HG03108 (cell line): Measurements from ENCODE around the gene SGMS1.
"Not testable (repeated sequence)": the region's sequence is repeated elsewhere in the genome, so short reads cannot be mapped to it uniquely, and the experiment has no call there.

ENCODE experiments used
- ATAC-seq: cut with Tn5 transposase; IDR thresholded peaks from one replicate; pipeline ENCODE4 v1.9.1; 2021; ENCODE audit warnings: moderate library complexity; ENCODE audit not compliant: unreplicated experiment

Gene SGMS1

DNA sequence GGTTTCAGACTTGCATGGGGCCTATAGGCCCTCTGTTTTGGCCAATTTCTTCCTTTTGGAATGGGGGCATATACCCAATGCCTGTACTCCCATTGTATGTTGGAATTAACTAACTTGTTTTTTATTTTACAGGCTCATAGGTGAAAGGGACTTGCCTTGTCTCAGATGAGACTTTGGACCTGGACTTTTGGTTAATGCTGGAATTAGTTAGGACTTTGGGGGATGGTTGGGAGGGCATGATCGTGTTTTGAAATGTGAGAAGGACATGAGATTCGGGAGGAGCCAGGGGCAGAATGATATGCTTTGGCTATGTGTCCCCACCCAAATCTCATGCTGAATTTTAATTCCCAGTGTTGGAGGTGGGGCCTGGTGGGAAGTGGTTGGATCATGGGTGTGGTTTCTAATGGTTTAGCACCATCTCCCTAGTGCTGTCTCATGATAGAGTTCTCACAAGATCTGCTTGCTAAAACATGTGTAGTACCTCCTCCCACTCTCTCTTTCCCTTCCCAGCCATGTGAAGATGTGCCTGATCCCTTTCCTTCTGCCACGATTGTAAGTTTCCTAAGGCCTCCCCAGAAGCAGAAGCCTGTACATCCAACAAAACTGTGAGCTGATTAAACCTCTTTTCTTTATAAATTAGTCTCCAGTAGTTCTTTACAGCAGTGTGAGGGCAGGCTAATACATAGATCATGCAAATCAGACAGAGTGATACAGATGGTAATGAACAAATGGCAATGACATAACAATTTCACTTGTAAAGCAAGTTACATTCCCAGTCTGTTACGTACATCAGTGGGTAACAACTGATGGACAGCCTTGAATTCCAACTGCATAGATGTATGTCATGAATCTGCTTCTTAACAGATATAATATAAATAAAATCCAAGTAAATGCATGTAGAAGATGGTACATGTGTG, 146.2 kb downstream of the SGMS1 start:
- ATAC-seq: no peak

DNA sequence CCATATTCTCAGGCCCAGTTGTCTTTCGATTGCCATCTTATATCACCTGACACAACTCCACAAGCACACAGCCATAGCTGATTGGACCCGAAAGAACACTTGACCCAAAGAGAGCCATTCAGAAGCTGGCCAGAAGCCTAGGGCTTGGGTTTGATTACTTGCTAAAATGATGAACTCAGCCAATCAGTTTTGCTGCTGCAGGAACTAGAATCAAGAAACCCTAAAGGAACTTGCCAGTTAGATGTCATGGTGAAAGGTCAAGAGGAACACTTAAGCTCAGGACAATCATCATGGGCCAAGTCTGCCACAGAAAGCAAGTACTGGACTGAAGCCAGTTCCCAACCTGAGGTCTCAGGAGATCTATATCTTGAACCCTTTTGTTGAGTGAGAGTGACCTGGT, 150.0 kb downstream of the SGMS1 start:
- ATAC-seq: no peak

DNA sequence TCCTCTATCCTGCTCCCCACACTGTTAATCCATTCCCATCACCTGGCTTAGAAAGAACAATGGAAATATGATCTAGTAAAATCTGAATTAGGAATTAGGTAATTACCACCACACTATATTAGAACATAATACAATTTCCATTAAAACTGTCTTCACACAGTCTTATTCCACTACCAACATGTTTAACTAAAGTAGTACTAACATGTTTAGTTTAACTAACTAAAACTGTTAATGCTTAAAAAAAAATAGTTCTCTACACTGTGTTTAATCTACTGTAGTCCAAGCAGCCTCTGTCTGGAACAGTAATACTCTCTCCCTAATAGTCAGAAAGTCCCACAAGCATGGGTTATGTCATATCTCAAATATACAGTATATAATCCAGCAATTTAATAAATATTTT, 150.8 kb downstream of the SGMS1 start:
- ATAC-seq: no peak

DNA sequence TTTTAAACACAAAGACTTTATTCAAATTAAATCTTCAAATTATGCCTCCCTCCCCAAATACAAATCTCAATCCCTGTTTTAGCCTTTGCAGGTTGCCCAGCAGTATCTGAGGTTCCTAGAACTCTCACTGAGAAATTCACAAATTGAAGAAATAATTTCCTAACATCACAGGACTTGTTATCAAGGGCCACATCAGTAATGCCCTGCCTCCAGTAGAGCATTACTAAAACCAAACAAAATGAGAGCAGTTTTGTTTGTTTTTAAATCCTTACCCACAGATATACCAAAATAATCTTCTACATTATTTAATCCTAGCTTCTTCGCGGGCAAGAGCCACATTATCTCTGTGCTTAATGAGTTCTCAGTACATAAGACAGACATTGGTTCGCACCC, 152.2 kb downstream of the SGMS1 start:
- no peak for ATAC-seq

DNA sequence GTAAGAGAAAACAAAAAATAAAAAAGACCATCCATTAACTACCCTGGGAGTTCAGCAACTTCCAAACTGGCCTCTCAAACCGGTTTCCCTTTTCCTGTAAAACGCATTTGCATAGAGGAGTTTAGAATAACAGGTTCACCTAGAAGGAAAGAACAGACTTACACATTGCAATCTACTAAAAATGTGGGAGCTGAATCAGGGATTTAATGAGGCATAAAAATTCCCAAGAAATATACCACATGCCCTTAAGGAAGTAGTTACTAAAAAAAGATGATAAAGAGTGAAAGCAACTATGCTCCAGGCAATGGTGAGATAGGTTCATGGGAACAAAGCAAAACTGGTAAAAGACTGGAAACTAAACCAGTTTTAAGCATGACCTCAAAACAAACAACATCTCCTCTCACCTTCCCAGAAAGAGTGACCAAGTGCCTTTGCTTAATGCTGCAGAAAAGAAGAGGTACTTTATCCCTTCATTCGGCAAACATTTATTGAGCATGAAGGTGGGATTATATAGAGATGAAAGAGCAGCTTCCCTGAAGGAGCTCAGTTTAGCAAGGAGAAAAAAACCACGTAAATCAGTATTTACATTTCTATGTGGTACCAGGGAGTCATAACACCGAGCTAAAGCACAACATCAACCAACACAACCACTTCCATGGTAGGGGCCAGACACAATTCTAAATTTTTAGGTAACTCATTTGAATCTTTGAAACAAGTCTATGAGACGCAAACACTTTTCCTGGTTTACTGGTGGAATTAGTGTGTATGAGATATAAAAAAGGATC, 152.8 kb downstream of the SGMS1 start:
- ATAC-seq: no peak

DNA sequence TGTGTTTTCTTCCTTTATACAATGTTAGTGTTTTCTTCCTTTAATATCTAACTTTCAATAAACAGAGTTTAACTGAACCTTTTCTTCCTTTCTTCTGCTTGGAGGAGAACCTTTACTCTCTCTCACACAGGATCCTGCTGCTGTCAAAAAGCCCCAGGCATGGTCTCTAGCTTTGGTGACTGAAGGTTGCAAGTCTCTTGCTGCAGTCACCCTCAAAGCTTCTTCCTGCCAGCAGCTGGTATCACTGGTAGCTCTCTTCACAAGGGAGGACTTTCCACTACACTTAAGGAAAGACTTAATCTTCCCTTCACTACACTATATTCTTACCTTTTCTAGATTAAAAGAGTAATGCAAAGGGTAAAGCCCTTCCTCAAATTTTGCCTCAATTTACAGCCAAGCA, 153.4 kb downstream of the SGMS1 start:
- ATAC-seq: peak; percentile 63

DNA sequence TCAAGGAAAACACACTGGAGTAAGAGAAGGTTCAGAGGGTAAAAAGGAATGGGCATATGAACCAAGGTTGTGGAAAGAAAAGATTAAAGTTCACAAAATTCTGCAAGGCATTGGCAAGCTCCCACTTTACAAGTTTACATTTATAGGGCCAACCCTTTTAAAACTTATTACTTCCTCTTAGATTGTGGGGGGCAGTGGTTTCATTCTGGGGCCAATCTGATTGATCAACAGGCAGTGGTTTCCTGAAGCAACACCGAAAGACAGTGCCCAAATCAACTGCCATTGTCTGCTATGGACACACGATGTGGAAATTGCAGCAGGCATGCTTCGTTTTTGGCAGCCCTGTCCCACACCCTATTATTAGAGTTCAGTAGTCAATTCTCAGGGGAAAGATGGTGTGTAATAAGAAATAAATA, 154.0 kb downstream of the SGMS1 start:
- no peak for ATAC-seq

DNA sequence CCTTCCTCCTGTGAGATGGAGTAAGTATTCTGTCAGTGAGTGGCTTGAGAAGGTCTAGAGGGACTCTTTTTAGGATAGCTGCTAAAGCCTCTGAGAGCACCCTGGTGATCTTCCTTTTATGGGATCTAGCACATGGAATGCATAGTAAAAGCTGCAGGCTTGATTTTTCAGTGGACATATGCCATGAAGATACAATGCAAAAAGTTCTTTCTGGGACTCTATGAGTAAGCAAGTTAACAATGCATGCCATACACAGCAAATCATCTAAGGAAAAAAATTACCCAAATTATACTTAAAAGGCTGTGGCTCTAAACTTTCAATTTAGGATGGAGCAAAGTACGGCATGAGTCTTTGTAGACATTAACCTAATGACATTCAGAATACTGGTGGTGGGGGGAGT, 154.5 kb downstream of the SGMS1 start:
- ATAC-seq: no peak

DNA sequence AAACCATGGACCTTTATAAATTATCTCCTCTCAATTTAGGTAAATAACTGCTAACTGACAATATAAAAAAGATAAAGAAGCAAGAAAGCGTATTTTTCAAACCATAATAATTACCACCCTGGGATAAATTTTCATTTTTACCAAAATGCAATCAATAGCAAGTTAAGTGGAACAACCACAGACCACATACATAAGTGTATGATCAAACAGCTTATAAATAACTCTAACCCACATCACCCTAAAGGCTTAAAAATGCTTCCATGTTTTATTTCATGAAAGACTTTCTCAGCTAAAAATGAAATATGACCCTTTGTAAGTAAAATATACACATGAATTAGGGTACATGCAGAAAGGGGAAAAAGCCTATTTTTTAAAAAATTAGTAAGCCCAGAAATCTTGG, 156.5 kb downstream of the SGMS1 start:
- ATAC-seq: no peak

DNA sequence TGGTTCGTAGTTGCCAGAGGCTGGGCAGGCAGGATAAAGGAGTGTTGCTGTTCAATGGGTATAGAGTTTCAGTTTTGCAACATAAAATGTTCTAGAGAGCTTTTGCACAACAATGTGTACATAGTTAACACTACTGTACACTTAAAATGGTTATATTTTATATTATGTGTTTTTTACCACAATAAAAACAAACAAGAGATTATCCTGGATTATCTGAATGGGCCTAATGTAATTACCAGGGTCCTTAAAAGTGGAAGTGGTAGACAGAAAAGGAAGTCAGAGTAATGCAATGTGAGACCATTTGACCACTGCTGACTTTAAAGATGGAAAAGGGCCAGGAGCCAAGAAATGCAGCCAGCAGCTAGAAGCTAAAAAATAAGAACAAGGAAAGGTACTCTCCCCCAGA, 159.7 kb downstream of the SGMS1 start:
- no peak for ATAC-seq

DNA sequence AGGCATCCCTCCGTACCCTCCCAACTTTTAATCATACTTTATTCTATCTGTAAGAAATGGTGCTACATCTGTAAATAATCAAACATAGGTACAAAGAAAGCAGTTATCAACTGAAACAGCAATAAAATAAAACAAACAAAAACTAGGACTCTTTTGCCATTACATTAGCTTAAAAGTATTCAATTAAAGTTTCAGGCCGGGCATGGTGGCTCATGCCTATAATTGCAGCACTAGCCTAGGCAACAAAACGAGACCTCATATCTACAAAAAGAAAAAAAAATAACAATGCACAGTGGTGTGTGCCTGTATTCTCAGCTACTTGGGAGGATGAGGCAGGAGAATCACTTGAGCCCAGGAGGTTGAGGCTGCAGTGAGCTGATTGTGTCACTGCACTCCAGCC, 161.9 kb downstream of the SGMS1 start:
- no peak for ATAC-seq

DNA sequence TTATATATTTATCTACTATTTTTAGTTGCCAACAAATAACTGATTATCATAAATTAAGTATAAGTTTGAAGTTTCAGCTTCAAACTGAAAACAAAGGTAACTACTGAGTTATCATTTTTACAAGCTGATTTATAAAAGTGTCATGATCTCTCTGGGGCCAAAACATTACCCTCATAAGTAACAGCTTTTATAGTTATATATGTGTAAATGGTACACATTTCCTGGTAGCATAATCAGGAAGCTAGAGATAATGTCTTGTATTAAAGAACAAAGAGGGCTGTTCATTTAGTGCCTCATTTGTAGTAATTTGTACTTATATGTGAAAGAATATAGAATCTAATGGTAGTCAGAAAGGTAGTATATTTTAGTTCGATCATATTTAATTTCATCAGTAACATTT, 162.6 kb downstream of the SGMS1 start:
- no peak for ATAC-seq

DNA sequence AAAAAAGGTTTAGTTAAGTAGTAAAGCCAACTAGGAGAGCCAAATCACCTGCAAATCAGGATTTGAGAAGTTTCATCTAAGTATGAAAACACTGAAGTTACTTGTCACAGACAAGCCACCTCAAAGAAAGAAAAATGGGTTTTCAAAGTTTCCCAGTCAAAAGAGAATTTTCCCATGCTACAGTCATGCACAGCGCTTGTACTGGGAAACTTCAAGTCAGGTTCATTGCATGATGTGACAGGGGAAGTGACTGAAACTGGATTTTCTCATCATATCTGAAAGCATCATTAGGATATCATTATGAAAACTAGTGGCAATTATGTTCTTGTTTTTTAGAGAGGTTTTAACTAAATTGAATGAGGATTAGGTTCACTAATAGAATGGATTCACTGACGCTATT, 167.0 kb downstream of the SGMS1 start:
- no peak for ATAC-seq

DNA sequence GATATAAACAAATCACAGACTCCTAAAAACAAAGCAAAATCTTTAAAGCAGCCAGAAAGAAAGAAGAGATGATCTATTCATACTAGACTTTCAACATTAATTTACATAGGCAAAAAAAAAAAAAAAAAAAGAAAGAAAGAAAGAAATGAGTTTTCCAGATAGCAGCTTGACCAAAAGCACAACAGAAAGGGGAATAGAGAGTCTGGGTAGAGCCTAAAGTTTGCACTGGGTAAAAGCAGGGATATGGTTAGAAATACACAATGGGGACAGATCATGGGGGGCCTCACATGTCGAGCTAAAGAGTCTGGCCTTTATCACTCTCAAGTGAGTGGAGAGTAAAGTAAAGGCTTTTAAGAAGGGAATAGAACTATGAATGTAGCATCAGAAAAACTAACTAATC, 169.8 kb downstream of the SGMS1 start:
- no peak for ATAC-seq

DNA sequence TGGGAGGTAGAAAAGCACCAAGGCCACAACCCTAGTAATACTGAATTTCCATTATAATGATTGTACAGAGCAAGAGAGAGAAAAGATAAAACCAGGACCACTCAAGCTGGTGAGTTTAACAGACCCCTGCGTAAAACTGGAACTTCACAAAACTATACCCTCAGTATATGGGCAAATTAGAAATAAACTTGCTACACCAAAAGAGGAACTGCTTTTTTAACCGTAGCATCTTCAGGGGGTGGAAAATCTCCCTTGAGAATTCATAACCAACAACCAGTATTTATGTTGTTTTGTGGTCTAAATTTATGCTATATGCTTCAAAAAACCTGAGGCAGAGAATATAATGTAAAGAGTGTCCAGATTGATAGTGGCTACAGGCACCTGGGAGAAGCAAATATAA, 171.2 kb downstream of the SGMS1 start:
- peak; percentile 42 for ATAC-seq

DNA sequence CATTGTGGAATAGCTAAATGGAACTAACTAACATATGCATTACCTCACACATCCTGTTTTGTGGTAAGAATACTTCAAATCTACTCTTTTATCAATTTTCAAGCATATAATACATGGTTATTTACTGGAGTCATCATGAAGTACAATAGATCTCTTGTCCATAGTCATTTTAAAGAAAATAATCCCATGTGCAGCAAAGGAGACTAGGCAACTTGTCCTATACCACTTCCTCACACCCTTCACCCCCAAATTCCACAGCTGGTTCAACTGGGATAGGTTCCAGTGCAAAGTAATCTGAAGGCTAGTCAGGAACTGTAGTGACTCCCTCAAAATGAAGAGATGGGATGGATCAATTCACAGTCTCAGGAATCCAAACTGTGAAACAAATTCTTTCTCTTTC, 176.1 kb downstream of the SGMS1 start:
- no peak for ATAC-seq

DNA sequence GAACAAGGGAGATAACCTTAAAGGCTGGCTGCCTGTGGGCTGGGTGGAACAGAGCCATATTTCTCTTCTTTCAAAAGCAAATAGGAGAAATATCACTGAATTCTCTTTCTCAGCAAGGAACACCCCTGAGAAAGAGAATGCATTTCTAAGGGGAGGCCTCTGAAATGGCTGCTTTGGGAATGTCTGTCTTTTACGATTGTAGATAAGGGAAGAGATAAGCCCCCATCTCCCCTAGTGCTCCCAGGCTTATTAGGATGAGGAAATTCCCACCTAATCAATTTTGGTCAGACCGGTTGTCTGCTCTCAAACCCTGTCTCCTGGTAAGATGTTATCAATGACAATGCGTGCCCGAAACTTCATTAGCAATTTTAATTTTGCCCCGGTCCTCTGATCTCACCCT, 178.0 kb downstream of the SGMS1 start:
- ATAC-seq: not testable (repeated sequence)

DNA sequence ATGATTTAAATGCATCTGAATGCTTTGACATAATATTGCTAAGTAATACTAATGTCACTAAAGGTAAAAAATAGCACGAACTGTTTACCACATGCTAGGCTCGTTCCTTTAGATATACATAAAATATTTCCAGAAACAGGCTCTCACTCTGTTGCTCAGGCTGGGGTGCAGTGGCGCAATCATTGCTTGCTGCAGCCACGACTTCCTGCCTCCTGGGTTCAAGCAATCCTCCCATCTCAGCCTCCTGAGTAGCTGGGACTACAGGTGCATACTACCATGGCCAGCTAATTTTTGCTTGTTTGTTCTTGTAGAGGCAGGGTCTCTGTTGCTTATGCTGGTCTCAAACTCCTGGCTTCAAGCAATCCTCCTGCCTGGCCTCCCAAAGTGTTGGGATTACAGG, 183.3 kb downstream of the SGMS1 start:
- ATAC-seq: no peak

DNA sequence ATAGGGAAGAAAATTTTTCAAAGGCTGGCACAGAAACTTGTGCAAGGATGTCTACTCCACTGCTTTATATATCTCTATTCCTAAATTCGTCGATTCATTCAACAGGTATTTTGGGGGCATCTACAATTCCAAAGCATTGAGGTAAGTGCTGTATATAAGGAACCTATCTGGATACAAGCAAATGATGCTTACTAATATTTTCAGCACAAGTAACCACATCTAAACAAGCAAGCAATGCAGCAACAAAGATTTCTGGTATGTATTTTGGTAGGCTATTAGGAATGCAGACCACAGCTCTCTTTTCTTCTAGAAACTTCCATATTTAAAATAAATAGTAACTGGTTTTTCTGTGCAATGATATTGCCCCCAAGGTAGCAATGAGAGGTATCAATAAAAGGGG, 183.9 kb downstream of the SGMS1 start:
- ATAC-seq: no peak

DNA sequence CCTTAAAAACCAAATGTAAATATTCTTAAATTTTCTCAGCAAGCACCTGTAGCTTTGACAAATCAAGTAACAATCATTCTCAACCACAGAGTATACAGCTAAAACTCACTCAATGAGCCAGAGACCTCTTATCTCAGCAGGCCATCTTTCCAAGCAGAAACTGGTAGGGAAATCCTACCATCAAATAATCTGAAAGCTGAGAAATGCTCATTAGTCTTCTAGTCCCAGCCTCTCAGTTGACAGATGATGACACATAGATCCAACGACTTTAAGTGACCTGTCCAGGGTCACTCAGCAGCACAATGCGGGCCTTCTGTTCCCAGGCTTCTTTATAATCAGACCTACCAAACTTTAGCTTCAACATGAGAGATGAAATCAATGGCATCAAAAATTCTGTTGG, 184.6 kb downstream of the SGMS1 start:
- ATAC-seq: no peak

DNA sequence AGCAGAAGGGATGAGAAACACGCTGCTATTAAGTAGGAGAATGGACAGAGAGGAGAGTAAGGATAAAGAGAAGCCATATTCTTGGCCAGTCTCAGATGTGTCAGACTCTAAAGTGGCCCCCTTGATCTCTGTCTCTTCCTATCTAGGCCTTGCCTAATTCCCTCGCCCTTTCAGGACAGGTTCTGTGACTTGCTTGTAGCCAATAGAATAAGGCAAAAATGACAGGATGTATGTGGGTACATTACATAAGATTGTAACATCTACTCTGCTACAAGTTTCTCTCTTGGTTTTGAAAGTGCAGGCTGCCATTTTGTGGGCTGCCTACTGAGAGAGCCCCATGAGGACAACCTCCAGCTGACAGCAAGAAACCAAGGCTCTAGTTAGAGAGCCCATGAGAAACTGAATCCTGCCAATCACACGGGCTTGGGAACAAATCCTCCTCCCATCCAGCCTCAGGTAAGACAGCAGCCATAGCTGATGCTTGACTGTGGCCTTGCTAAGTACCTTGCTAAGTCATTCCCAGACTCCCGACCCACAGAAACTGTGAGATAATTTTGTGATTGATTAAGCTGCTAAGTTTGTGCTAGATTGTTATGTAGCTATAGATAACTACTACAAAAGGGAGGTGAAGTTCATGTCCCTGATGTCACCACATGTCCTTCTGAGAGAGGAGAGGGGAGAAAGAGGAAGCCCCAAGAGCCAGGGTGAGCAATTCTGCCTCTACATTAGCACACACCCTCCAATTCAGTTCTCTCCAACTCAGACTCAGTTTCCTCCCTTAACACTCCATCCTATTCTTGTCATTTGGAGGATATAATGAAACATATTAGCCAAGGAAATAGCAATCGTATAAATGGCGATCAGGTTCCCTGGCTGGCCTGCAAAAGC, 185.5 kb downstream of the SGMS1 start:
- ATAC-seq: no peak
